Activated gamma-delta T cell treated with anti-CD3 and anti-CD28 coated beads, Interleukin-2, amount 50 U/mL, for 16 hours (primary cell): Measurements from ENCODE around the gene NRGN.
A peak's percentile ranks its signal among the peaks of the same experiment; 100 is the strongest.
"Not testable (repeated sequence)": the region's sequence is repeated elsewhere in the genome, so short reads cannot be mapped to it uniquely, and the experiment has no call there.

ENCODE experiments used
- DNase-seq: peaks from one replicate; pipeline ENCODE4 v3.0.0-alpha.2; 2020; ENCODE audit warnings: low read depth

NRGN gene

GRCh38 chr11:124758355-124759265 is 18.9 kb downstream of the NRGN start:
- peak; percentile 36 for DNase-seq

- DNase-seq = no peak
These were observed 19.8 kb downstream of the NRGN start for GRCh38 chr11:124759266-124760204.

- no peak for DNase-seq
These were observed 20.5 kb downstream of the NRGN start for GRCh38 chr11:124760205-124760652.

- DNase-seq = no peak
These were observed 21.1 kb downstream of the NRGN start for GRCh38 chr11:124760806-124761205.

GRCh38 chr11:124761301-124762104 is 21.8 kb downstream of the NRGN start:
- no peak for DNase-seq

GRCh38 chr11:124762105-124762623 is 22.4 kb downstream of the NRGN start, which contains the start of gene ESAM:
Gene ESAM (minus strand): TSS chr11:124762290. CDS start chr11:124762154, 136 bp downstream.
- DNase-seq = peak; percentile 54

- DNase-seq = no peak
These were observed 22.9 kb downstream of the NRGN start for GRCh38 chr11:124762624-124763155.

- DNase-seq = peak; percentile 81
These were observed 23.6 kb downstream of the NRGN start for GRCh38 chr11:124763156-124763947.

- DNase-seq = no peak
These were observed 26.4 kb downstream of the NRGN start for GRCh38 chr11:124766156-124766555.

GRCh38 chr11:124768914-124769313 is 29.2 kb downstream of the NRGN start:
- DNase-seq = no peak

GRCh38 chr11:124769806-124770774 is 30.3 kb downstream of the NRGN start:
- no peak for DNase-seq

GRCh38 chr11:124770959-124771358 is 31.2 kb downstream of the NRGN start:
- not testable (repeated sequence) for DNase-seq

- DNase-seq = no peak
These were observed 37.3 kb downstream of the NRGN start for GRCh38 chr11:124776865-124777645.

GRCh38 chr11:124778281-124778680 is 38.5 kb downstream of the NRGN start:
- DNase-seq = no peak

GRCh38 chr11:124779568-124779967 is 39.8 kb downstream of the NRGN start:
- no peak for DNase-seq

GRCh38 chr11:124783002-124783401 is 43.3 kb downstream of the NRGN start:
- no peak for DNase-seq

GRCh38 chr11:124784051-124784450 is 44.3 kb downstream of the NRGN start:
- no peak for DNase-seq

GRCh38 chr11:124788521-124788920 is 48.8 kb downstream of the NRGN start:
- no peak for DNase-seq
